MM.1S (cell line): ENCODE measurements around the gene ZCCHC3.

Experiments used
- DNase-seq: peaks from one replicate; pipeline ENCODE4 v3.0.0-alpha.2; 2015
- H2AFZ ChIP-seq: fragments of 300-600 bp; sonication (generic); 2 replicates; pipeline ENCODE4 v1.6.0; 2016; ENCODE audit warnings: antibody characterized with exemption, low read length
- H3F3A ChIP-seq: fragments of 300-600 bp; sonication (generic); 2 replicates; pipeline ENCODE4 v1.6.1; 2016; ENCODE audit warnings: mild to moderate bottlenecking, antibody characterized with exemption, low read length, moderate library complexity, mixed read lengths; ENCODE audit not compliant: insufficient read depth
- H3K27ac ChIP-seq: fragments of 300-600 bp; sonication (generic); 2 replicates; pipeline ENCODE4 v1.5.1; 2016; ENCODE audit warnings: mild to moderate bottlenecking, low read length
- H3K27me3 ChIP-seq: fragments of 300-600 bp; sonication (generic); replicated peaks from 2 replicates; pipeline ENCODE4 v1.6.0; 2016; ENCODE audit warnings: low read length; ENCODE audit not compliant: insufficient read depth
- H3K36me3 ChIP-seq: fragments of 300-600 bp; sonication (generic); replicated peaks from 2 replicates; pipeline ENCODE4 v1.6.1; 2016; ENCODE audit warnings: mild to moderate bottlenecking, low read length, mixed read lengths; ENCODE audit not compliant: insufficient read depth
- H3K4me1 ChIP-seq: fragments of 300-600 bp; sonication (generic); 2 replicates; pipeline ENCODE4 v1.6.1; 2016; ENCODE audit warnings: low read length, mixed read lengths
- H3K4me2 ChIP-seq: fragments of 300-600 bp; sonication (generic); 2 replicates; pipeline ENCODE4 v1.6.0; 2016; ENCODE audit warnings: low read depth, low read length
- H3K4me3 ChIP-seq: fragments of 300-600 bp; sonication (generic); 2 replicates; pipeline ENCODE4 v1.5.1; 2016; ENCODE audit warnings: low read length, mixed read lengths
- H3K79me2 ChIP-seq: fragments of 300-600 bp; sonication (generic); 2 replicates; pipeline ENCODE4 v1.6.1; 2016; ENCODE audit warnings: mixed run types, low read length, mixed read lengths
- H3K9ac ChIP-seq: fragments of 300-600 bp; sonication (generic); 2 replicates; pipeline ENCODE4 v1.6.1; 2016; ENCODE audit warnings: low read length, mixed read lengths
- H3K9me2 ChIP-seq: fragments of 300-600 bp; sonication (generic); replicated peaks from 2 replicates; pipeline ENCODE4 v1.6.1; 2016; ENCODE audit warnings: mild to moderate bottlenecking, low read length, mixed read lengths; ENCODE audit not compliant: insufficient read depth
- H3K9me3 ChIP-seq: fragments of 300-600 bp; sonication (generic); replicated peaks from 2 replicates; pipeline ENCODE4 v1.6.1; 2016; ENCODE audit warnings: mild to moderate bottlenecking, low read length, mixed read lengths; ENCODE audit not compliant: insufficient read depth
- H4K20me1 ChIP-seq: fragments of 300-600 bp; sonication (generic); 2 replicates; pipeline ENCODE4 v1.6.1; 2016; ENCODE audit warnings: mild to moderate bottlenecking, low read length, moderate library complexity, mixed read lengths; ENCODE audit not compliant: insufficient read depth
- EZH2 ChIP-seq: fragments of 300-600 bp; sonication (generic); optimal IDR thresholded peaks from 2 replicates; pipeline ENCODE3; 2017; ENCODE audit warnings: low read depth, mild to moderate bottlenecking, antibody characterized with exemption, low read length, mixed read lengths
- EZH2phosphoT487 ChIP-seq: fragments of 300-600 bp; sonication (generic); IDR thresholded peaks from 2 replicates; pipeline ENCODE4 v1.6.1; 2018; ENCODE audit warnings: antibody characterized with exemption, low read length
- TF ChIP-seq, protein P1 (sequence below): fragments of 300-600 bp; sonication (generic); IDR thresholded peaks from 2 replicates; pipeline ENCODE4 v1.5.1; 2016; ENCODE audit warnings: antibody characterized with exemption, low read length, mixed read lengths

The ZCCHC3 gene

DNA sequence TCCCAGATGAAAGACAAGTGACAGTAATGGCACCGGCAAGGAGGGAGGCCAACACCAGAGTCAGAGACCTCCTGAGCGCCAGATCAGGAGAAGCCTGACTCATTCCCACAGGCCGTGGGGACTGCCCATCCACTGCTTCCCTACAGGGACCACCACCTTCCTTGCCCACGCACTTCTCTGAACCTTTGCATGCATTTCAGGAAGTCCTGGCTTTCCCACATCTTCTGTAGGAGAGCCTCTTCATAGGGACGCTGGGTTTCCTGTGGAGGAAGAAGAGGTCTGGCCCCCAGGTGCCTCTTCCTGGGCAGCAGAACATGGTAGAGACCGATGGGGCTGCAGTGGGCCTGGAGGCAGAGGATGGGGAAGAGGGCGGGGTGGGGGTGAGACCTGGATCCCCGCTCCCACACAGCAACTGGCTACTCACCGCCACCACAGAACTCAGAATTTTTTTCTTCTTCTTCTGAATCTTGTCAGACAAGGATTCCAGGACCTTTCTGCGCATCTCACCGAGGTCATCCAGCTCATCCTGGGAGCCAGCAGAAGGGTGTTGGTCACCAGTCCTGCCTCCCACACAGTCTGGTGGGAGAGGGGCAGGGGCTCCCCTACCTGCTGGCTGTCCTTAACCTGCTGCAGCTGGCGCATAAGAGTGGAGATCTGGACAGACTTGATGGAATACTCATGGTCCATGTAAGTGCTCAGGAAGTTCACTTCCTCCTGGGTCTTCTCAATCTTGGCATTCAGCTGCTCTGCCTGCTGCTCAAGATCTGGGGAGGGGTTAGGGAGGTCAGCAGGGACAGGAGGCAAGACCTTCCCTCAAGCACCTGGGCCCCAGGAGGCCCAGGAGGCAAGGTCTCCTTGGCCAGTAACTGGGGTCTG, 20.5 kb upstream of the ZCCHC3 start:
- no peak overlapping the region for H3K9ac ChIP-seq

DNA sequence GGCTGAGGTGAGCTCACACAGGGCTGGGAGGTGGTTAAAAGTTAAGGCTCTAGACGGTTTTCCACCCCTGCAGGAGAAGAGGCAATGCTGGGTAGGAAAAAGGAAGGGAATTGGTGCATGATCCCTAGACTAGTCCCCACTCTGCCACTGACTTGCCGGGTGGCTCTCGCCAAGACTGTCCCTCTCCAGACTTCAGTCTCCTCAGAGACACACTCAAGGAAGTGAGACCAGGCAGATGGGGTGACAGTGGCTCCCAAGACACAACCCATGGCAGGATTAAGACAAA, 19.9 kb upstream of the ZCCHC3 start:
- no peaks in the 10 kb centered on the region for H3K4me1 ChIP-seq
- H3K27ac ChIP-seq: no peak overlapping the region
- TF ChIP-seq EZH2 (no peak), EZH2phosphoT487 (no peak)
- TF ChIP-seq, protein P1, sequence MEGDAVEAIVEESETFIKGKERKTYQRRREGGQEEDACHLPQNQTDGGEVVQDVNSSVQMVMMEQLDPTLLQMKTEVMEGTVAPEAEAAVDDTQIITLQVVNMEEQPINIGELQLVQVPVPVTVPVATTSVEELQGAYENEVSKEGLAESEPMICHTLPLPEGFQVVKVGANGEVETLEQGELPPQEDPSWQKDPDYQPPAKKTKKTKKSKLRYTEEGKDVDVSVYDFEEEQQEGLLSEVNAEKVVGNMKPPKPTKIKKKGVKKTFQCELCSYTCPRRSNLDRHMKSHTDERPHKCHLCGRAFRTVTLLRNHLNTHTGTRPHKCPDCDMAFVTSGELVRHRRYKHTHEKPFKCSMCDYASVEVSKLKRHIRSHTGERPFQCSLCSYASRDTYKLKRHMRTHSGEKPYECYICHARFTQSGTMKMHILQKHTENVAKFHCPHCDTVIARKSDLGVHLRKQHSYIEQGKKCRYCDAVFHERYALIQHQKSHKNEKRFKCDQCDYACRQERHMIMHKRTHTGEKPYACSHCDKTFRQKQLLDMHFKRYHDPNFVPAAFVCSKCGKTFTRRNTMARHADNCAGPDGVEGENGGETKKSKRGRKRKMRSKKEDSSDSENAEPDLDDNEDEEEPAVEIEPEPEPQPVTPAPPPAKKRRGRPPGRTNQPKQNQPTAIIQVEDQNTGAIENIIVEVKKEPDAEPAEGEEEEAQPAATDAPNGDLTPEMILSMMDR: no peak
- H3K9me2 ChIP-seq: no peaks in the 10 kb centered on the region
- H3F3A ChIP-seq: no peaks in the 10 kb centered on the region
- no peak overlapping the region for H3K4me3 ChIP-seq
- H3K36me3 ChIP-seq: no peaks in the 10 kb centered on the region
- H3K9ac ChIP-seq: no peak overlapping the region
- H3K4me2 ChIP-seq: no peak overlapping the region
- no peaks in the 10 kb centered on the region for H4K20me1 ChIP-seq
- no peaks in the 10 kb centered on the region for H3K9me3 ChIP-seq
- no peaks in the 10 kb centered on the region for H3K27me3 ChIP-seq
- no peak for DNase-seq
- H2AFZ ChIP-seq: no peak overlapping the region
- no peaks in the 10 kb centered on the region for H3K79me2 ChIP-seq

More for the DNA sequence above, 20.5 kb upstream of the ZCCHC3 start:
- no peaks in the 10 kb centered on the region for H3K9me2 ChIP-seq
- H3F3A ChIP-seq: no peaks in the 10 kb centered on the region
- H4K20me1 ChIP-seq: no peaks in the 10 kb centered on the region
- H3K4me1 ChIP-seq: no peaks in the 10 kb centered on the region
- H3K9me3 ChIP-seq: no peaks in the 10 kb centered on the region
- no peaks in the 10 kb centered on the region for H3K79me2 ChIP-seq
- TF ChIP-seq EZH2 (no peak), EZH2phosphoT487 (no peak)
- TF ChIP-seq, protein P1: no peak
- H2AFZ ChIP-seq: no peak overlapping the region
- H3K36me3 ChIP-seq: no peaks in the 10 kb centered on the region
- no peak overlapping the region for H3K4me3 ChIP-seq
- H3K4me2 ChIP-seq: no peak overlapping the region
- DNase-seq: no peak
- H3K27me3 ChIP-seq: no peaks in the 10 kb centered on the region
- H3K27ac ChIP-seq: no peak overlapping the region

DNA sequence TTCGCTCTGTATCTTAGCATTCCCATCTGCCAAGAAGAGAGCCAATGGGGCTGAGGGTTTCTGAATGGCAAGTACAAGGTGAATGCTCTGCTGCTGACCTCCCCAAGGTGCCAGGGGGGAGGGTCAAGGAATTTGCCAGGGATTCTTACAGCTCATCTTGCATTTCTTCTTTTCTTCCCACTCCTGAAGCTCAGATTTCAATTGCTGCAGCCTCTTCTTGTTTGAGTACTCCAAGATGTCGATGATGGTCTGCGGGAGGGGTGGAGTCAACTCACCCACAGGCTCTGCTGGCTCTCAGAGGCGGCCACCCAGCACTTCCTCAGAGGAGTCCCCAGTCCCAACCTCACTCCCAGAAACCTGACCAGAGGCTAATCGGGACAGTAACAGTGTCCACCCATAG, 19.2 kb upstream of the ZCCHC3 start:
- Histone ChIP-seq H3K4me2 (no peak overlapping the region), H3K27ac (no peak overlapping the region), H3K36me3 (no peaks in the 10 kb centered on the region), H2AFZ (no peak overlapping the region), H3F3A (no peaks in the 10 kb centered on the region), H3K4me3 (no peak overlapping the region), H3K9me2 (no peaks in the 10 kb centered on the region), H3K9ac (no peak overlapping the region), H4K20me1 (no peaks in the 10 kb centered on the region), H3K27me3 (no peaks in the 10 kb centered on the region), H3K79me2 (no peaks in the 10 kb centered on the region), H3K9me3 (no peaks in the 10 kb centered on the region), H3K4me1 (no peaks in the 10 kb centered on the region)
- TF ChIP-seq EZH2: no peak
- TF ChIP-seq EZH2phosphoT487: no peak
- TF ChIP-seq, protein P1: no peak
- DNase-seq: no peak
